ENCODE results near the gene TMEM59L.

DNA sequence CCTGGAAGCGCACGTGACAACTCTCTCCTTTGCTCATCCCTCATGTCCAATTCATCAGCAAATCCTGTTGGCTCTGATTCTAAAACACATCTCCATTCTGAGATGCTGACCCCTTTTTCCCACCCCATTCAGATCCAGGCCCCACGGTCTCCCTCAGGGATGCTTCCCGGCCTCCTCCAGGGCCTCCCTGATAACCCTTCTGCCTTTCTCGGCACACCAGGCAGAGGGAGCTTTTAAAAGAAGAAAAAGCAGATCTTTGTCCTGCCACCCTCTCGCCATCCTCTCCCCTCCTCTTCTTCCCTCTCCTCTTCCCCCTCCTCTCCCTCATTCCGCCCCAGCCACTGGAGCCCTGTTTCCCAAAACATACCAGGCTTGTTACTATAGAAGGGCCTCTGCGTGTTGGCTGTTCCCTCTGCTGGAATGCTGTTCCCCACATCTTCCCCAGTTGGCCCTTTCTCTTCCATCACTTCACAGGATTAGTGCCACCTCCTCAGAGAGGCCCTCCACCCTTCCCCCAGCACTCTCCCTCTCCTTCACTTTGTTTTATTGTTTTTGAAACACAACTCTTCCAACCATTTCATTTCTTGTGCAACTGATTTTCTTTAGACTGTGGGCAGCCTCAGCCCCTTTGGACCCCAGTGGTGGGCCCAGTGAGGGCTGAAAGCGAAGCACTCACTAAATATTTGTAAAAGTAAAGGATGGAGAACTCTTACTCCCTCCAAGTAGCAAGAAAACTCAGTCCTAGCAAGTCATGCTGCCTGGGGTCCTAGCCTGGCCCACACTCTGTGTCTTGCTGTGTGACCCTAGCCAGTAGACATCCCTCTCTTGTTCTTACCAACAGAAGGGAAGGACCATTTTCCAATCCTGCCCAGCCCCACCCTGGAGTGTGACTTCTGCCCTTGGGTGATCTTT is 3.6 kb upstream of the TMEM59L start:
- TF ChIP-seq PKNOX1 (IDR thresholded peaks at IDR 0.05) (no peak), TARDBP (IDR thresholded peaks at IDR 0.05) (no peak), SUZ12 (IDR thresholded peaks at IDR 0.05) (no peak), FOXM1 (IDR thresholded peaks at IDR 0.05; ENCODE audit: borderline replicate concordance) (no peak), SP1 (IDR thresholded peaks at IDR 0.05) (no peak), ARNT (IDR thresholded peaks at IDR 0.05) (no peak), BHLHE40 (IDR thresholded peaks at IDR 0.05; ENCODE audit: borderline replicate concordance) (no peak), ZNF384 (IDR thresholded peaks at IDR 0.05) (no peak), FOXA1 (IDR thresholded peaks at IDR 0.05) (no peak), CTBP1 (IDR thresholded peaks at IDR 0.05; ENCODE audit: borderline replicate concordance) (no peak)
